ENCODE results near the gene LGALS7.

LGALS7 gene

DNA sequence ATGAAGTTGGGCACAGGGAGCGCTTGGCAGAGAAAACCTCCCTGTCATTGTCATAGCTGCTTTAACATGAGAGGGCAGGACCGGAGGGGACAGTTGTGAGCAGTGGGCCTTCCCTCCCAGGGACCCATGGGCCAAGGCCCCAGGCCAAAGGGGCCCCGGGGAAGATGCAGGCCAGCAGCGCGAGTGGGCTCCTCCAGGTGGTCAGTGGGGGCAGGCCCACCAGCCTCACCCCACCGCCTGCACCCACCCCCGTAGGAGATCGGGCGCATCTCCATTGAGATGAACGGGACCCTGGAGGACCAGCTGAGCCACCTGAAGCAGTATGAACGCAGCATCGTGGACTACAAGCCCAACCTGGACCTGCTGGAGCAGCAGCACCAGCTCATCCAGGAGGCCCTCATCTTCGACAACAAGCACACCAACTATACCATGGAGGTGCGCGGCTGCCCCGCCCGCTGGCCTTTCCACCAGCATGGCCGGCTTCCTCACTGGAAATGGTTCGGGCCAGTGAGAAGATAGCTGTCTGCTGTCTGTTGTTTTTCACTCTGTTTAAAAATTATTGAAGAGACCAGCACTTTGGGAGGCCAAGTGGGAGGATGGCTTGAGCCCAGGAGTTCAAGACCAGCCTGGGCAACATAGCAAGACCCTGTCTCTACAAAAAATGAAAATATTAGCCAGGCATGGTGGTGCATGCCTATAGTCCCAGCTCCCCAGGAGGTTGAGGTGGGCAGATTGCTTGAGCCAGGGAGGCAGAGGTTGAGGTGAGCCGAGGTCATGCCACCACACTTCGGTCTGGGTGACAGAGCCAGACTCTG, 47.6 kb downstream of the LGALS7 start:
- no peak for DNase-seq

DNA sequence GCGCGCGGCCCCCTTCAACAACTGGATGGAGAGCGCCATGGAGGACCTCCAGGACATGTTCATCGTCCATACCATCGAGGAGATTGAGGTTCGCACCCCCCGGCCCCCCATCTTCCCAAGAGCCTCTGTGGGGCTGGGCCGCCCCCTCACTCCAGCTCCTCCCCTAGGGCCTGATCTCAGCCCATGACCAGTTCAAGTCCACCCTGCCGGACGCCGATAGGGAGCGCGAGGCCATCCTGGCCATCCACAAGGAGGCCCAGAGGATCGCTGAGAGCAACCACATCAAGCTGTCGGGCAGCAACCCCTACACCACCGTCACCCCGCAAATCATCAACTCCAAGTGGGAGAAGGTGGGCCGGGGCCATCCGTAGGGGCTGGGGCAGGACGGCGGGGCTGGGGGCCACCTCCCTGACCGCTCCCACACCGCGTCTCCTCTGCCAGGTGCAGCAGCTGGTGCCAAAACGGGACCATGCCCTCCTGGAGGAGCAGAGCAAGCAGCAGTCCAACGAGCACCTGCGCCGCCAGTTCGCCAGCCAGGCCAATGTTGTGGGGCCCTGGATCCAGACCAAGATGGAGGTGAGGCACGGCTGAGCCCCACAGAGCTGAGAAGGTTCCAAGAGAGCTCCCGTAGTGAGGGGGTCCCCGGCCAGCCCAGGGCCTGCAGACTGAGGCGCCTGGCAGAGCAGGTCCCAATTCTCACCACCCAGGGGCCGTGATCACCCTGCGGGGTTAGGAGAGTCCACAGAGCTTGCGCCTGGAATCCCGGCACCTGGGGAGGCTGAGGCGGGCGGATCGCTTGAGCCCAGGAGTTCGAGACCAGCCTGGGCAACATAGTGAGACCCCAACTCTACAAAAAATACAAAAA, 49.1 kb downstream of the LGALS7 start:
- no peak for DNase-seq

DNA sequence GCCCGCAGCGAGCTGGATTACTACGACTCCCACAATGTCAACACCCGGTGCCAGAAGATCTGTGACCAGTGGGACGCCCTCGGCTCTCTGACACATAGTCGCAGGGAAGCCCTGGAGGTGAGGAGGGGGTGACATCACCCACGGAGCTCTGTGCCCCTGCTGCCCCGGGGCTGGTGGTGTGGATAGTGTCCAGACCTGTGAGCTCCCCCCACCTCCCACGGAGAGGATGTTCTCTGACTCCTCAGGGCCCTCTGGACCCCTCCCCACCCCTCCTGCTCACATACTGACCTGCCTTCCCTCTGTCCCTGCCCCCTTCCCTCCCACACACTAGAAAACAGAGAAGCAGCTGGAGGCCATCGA, 49.7 kb downstream of the LGALS7 start:
- no peak for DNase-seq

DNA sequence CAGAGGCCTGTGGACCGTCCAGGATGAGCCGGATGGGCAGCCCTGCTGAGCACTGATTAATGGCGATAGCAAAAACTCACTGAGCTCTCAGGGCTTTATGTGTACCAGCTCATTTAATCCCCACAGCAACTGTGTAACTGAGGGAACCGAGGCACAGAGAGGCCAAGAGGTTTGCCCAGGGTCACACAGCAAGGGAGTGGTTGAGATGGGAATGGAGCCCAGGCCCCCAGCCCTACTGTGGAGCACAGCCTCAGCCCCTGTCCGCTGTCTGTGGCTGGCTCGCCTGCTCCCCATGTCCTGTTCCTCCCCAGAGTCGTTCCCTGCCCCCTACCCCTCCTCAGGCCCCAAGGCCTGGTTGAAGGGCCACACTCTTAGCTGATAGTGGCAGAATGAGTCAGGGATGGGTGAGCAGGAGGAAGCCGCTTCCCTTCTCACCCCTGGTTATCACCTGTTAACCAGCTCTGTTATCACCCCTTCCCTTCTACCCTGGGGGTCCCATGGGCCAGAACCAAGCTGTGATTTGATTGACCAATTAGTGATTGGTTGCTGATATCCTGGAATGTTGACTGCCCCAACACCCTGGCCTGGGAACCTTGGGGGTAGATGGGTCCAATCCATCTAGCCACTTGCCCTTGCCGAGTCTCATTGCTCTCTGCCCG, 50.2 kb downstream of the LGALS7 start:
- no peak for DNase-seq

DNA sequence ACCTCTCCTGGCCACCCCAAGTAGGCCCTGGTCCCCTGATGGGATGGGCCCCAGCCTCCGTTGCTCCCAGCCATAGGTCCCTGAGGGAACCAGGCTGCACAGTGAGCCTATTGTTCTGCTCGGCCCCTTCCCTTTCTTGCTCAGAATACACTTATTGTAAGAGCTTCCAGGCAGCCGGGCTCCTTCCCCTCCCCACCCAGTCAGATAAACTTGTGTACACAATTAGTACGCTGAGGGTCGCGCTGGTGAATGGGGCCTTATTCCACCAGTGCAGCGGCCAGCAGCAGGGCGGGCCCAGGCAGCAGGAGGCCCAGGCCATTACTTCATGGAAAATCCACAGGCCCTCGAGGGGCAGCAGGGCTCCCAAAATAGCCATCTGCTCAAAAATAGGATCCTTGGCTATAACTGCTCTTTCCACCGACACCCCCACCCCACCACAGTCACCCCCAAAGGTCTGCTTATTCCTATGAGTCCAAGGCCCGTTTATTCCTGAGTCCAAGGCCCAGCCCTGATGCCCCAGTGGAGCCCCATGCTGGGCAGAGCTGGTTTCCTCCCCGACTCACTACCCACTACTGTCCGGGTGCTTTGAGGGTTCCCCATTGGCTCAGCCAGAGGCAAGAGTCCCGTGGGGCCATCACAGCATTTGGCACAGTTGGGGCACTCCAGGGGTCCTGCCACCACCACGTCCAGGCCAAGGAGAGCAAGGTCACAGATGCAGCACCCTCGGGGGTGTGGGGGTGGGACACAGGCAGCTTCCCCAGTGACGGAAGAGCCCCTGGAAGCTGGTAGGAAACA, 51.1 kb downstream of the LGALS7 start:
- no peak for DNase-seq

DNA sequence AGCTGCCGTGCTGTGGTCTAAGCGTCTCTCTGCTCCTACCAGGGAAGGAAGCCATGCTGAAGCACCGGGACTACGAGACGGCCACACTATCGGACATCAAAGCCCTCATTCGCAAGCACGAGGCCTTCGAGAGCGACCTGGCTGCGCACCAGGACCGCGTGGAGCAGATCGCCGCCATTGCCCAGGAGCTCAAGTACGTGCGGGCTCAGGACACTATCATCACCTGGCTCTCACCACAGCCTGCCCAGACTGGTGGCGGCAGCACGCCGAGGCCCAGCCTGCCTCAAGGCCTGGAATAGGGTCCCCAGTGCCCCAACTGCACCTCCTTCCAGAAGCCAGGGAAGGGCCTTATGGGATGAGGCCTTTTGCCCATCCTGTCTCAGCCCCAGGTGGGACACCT, 51.8 kb downstream of the LGALS7 start:
- no peak for DNase-seq

All from activated CD4-positive, alpha-beta T cell treated with anti-CD3 and anti-CD28 coated beads, Interleukin-2, amount 50 U/mL, for 4 hours (primary cell).